GM23248 (cell line): ENCODE measurements around the gene EHD3. TPM values are rescaled to one million over a fixed set of nuclear protein-coding genes. Genes with fewer than 3 reads are reported as not detected.

Experiments used
- DNase-seq: peaks from one replicate; pipeline ENCODE4 v3.0.0-alpha.2; 2015
- H2AFZ ChIP-seq: fragments of 200-600 bp; sonication (generic); 2 replicates; pipeline ENCODE4 v1.6.1; 2016; ENCODE audit warnings: antibody characterized with exemption
- H3F3A ChIP-seq: fragments of 200-600 bp; sonication (generic); 2 replicates; pipeline ENCODE4 v1.6.1; 2016; ENCODE audit warnings: mild to moderate bottlenecking, antibody characterized with exemption, mixed run types; ENCODE audit not compliant: insufficient read depth
- H3K27ac ChIP-seq: fragments of 200-600 bp; sonication (generic); 2 replicates; pipeline ENCODE4 v1.5.1; 2016; ENCODE audit warnings: mild to moderate bottlenecking
- H3K27me3 ChIP-seq: fragments of 200-600 bp; sonication (generic); replicated peaks from 2 replicates; pipeline ENCODE4 v1.6.1; 2016; ENCODE audit warnings: mild to moderate bottlenecking; ENCODE audit not compliant: insufficient read depth
- H3K36me3 ChIP-seq: fragments of 200-600 bp; sonication (generic); 2 replicates; pipeline ENCODE4 v1.6.1; 2016; ENCODE audit warnings: low read depth, mild to moderate bottlenecking
- H3K4me1 ChIP-seq: fragments of 200-600 bp; sonication (generic); 2 replicates; pipeline ENCODE4 v1.6.1; 2016; ENCODE audit warnings: mild to moderate bottlenecking; ENCODE audit not compliant: insufficient read depth
- H3K4me2 ChIP-seq: fragments of 200-600 bp; sonication (generic); one replicate; pipeline ENCODE4 v1.6.1; 2016; ENCODE audit warnings: mild to moderate bottlenecking; ENCODE audit not compliant: unreplicated experiment
- H3K4me3 ChIP-seq: fragments of 200-600 bp; sonication (generic); 2 replicates; pipeline ENCODE4 v1.5.1; 2016; ENCODE audit warnings: mild to moderate bottlenecking
- H3K79me2 ChIP-seq: fragments of 200-600 bp; sonication (generic); 2 replicates; pipeline ENCODE4 v1.6.1; 2016; ENCODE audit warnings: mild to moderate bottlenecking; ENCODE audit not compliant: insufficient read depth
- H3K9ac ChIP-seq: fragments of 200-600 bp; sonication (generic); 2 replicates; pipeline ENCODE4 v1.6.1; 2016; ENCODE audit warnings: mild to moderate bottlenecking
- H3K9me2 ChIP-seq: fragments of 200-600 bp; sonication (generic); 2 replicates; pipeline ENCODE4 v1.6.1; 2016; ENCODE audit warnings: mixed run types, mild to moderate bottlenecking, moderate library complexity; ENCODE audit not compliant: insufficient read depth
- H3K9me3 ChIP-seq: fragments of 200-600 bp; sonication (generic); one replicate; pipeline ENCODE4 v1.6.1; 2017; ENCODE audit warnings: low read depth
- H4K20me1 ChIP-seq: fragments of 200-600 bp; sonication (generic); 2 replicates; pipeline ENCODE4 v1.6.0; 2016; ENCODE audit not compliant: insufficient read depth
- EZH2 ChIP-seq: fragments of 200-600 bp; sonication (generic); IDR thresholded peaks from 2 replicates; pipeline ENCODE4 v1.6.1; 2018; ENCODE audit warnings: antibody characterized with exemption, mild to moderate bottlenecking; ENCODE audit not compliant: insufficient read depth, poor library complexity, severe bottlenecking
- EZH2phosphoT487 ChIP-seq: fragments of 200-600 bp; sonication (generic); IDR thresholded peaks from 2 replicates; pipeline ENCODE4 v1.6.1; 2018; ENCODE audit warnings: antibody characterized with exemption, moderate library complexity, mild to moderate bottlenecking, low read depth; ENCODE audit not compliant: insufficient read depth
- WGBS, 2 experiments: methylation state at CpG; one replicate each; pipeline ENCODE4 v1.1.6; 2015 to 2017; ENCODE audit warnings: low lambda C conversion rate in 2 of 2, low coverage in 1 of 2; ENCODE audit errors: missing lambda C conversion rate in 2 of 2; 5-methylcytosine and 5-hydroxymethylcytosine counted together
- in situ Hi-C: fragments of 300-500 bp; cut with MboI; formaldehyde crosslinking; loops from 2 replicates; pipeline ENCODE4 v1.15.0; 2020
- polyA plus RNA-seq: library from polyadenylated mRNA; unstranded; fragments of >200 nt; fragmentation: Nextera tagmentation; extraction: Ambion mirVana; gene quantifications from 2 replicates; pipeline ENCODE4 v1.2.1, GENCODE V29; 2016
- total RNA-seq: library from RNA; depleted of rRNA; stranded (reverse); fragments of >200 nt; shearing (Covaris generic); gene quantifications from 2 replicates; pipeline ENCODE4 v1.2.3, GENCODE V29; 2014

Gene EHD3
- total and polyA plus RNA-seq, 2 experiments from 2014 or later = 25.9 to 33.6 TPM

- Histone ChIP-seq H3K79me2 (no peaks in the 10 kb centered on the region), H3F3A (no peaks in the 10 kb centered on the region), H4K20me1 (no peaks in the 10 kb centered on the region), H3K4me2 (no peak overlapping the region), H3K27ac (no peak overlapping the region), H3K36me3 (no peaks in the 10 kb centered on the region), H3K9me3 (no peaks in the 10 kb centered on the region), H3K9ac (no peak overlapping the region), H3K4me3 (no peak overlapping the region), H2AFZ (no peak overlapping the region), H3K27me3 (peaks cover 13% of the 10 kb centered on the region; the same call in 1 of the 2 replicates), H3K4me1 (no peaks in the 10 kb centered on the region), H3K9me2 (no peaks in the 10 kb centered on the region)
- TF ChIP-seq EZH2phosphoT487 (no peak), EZH2 (no peak)
- 46 to 49% methylated on average over 5 of the region's 5 CpGs for WGBS, 2 experiments
- in situ Hi-C loops = no loop called here
- DNase-seq = peak; percentile 20
Observed at GRCh38 chr2:31202041-31202440, 31.9 kb upstream of the EHD3 start.

- H3K4me2 ChIP-seq = no peak overlapping the region
- no peaks in the 10 kb centered on the region for H3K4me1 ChIP-seq
- H3K4me3 ChIP-seq = no peak overlapping the region
- DNase-seq = no peak
- no peaks in the 10 kb centered on the region for H3K9me2 ChIP-seq
- WGBS, 2 experiments = 62% methylated on average over 5 of the region's 5 CpGs
- no peak overlapping the region for H3K27ac ChIP-seq
- H3K9ac ChIP-seq = no peak overlapping the region
- no peak for TF ChIP-seq EZH2
- no peak for TF ChIP-seq EZH2phosphoT487
- in situ Hi-C loops = no loop called here
- no peaks in the 10 kb centered on the region for H3K36me3 ChIP-seq
- H4K20me1 ChIP-seq = no peaks in the 10 kb centered on the region
- H3K27me3 ChIP-seq = peaks cover 13% of the 10 kb centered on the region; the same call in 1 of the 2 replicates
- H3K79me2 ChIP-seq = no peaks in the 10 kb centered on the region
- no peaks in the 10 kb centered on the region for H3K9me3 ChIP-seq
- H2AFZ ChIP-seq = no peak overlapping the region
- no peaks in the 10 kb centered on the region for H3F3A ChIP-seq
Observed at GRCh38 chr2:31202833-31203232, 31.1 kb upstream of the EHD3 start.

- H4K20me1 ChIP-seq = no peaks in the 10 kb centered on the region
- H3K4me2 ChIP-seq = no peak overlapping the region
- H3K27me3 ChIP-seq = peaks cover 13% of the 10 kb centered on the region; the same call in 1 of the 2 replicates
- in situ Hi-C loops = no loop called here
- H2AFZ ChIP-seq = no peak overlapping the region
- H3K27ac ChIP-seq = no peak overlapping the region
- H3K36me3 ChIP-seq = no peaks in the 10 kb centered on the region
- H3K4me1 ChIP-seq = no peaks in the 10 kb centered on the region
- H3K79me2 ChIP-seq = no peaks in the 10 kb centered on the region
- TF ChIP-seq EZH2 (no peak), EZH2phosphoT487 (no peak)
- no peaks in the 10 kb centered on the region for H3F3A ChIP-seq
- no peak for DNase-seq
- H3K9me3 ChIP-seq = no peaks in the 10 kb centered on the region
- H3K9ac ChIP-seq = no peak overlapping the region
- no peak overlapping the region for H3K4me3 ChIP-seq
- H3K9me2 ChIP-seq = no peaks in the 10 kb centered on the region
Observed at GRCh38 chr2:31203916-31204315, 30.0 kb upstream of the EHD3 start.

- Histone ChIP-seq H3K4me3 (no peak overlapping the region), H3K4me1 (no peaks in the 10 kb centered on the region), H3K36me3 (no peaks in the 10 kb centered on the region), H3F3A (no peaks in the 10 kb centered on the region), H3K9ac (no peak overlapping the region), H3K9me2 (no peaks in the 10 kb centered on the region), H4K20me1 (no peaks in the 10 kb centered on the region), H3K79me2 (no peaks in the 10 kb centered on the region), H2AFZ (no peak overlapping the region), H3K27me3 (peaks cover 13% of the 10 kb centered on the region; the same call in 1 of the 2 replicates), H3K4me2 (no peak overlapping the region), H3K9me3 (no peaks in the 10 kb centered on the region), H3K27ac (no peak overlapping the region)
- in situ Hi-C loops = no loop called here
- no peak for TF ChIP-seq EZH2phosphoT487
- no peak for DNase-seq
- 51 to 54% methylated on average over 6 of the region's 6 CpGs for whole genome bisulfite sequencing, 2 experiments
Observed at GRCh38 chr2:31204783-31205182, 29.2 kb upstream of the EHD3 start.

GRCh38 chr2:31205186-31205585 lies 28.8 kb upstream of the EHD3 start:
- Histone ChIP-seq H3K9me2 (no peaks in the 10 kb centered on the region), H3K79me2 (no peaks in the 10 kb centered on the region), H3F3A (no peaks in the 10 kb centered on the region), H4K20me1 (no peaks in the 10 kb centered on the region), H3K9me3 (no peaks in the 10 kb centered on the region), H3K36me3 (no peaks in the 10 kb centered on the region), H3K27me3 (peaks cover 13% of the 10 kb centered on the region; the same call in 1 of the 2 replicates), H3K27ac (no peak overlapping the region), H3K9ac (no peak overlapping the region), H2AFZ (no peak overlapping the region), H3K4me2 (no peak overlapping the region), H3K4me3 (no peak overlapping the region), H3K4me1 (no peaks in the 10 kb centered on the region)
- 25 to 30% methylated on average over 9 of the region's 9 CpGs for WGBS, 2 experiments
- in situ Hi-C loops = no loop called here
- DNase-seq = no peak
- TF ChIP-seq EZH2phosphoT487 (no peak), EZH2 (no peak)
